HEK293T (cell line): ENCODE results near the gene SORT1.

Source experiments
- BHLHE40 ChIP-seq: fragments of 450-650 bp; IDR thresholded peaks from 2 replicates; pipeline ENCODE4 v1.6.1; 2016; ENCODE audit warnings: mild to moderate bottlenecking, moderate library complexity, borderline replicate concordance
- FOXA1 ChIP-seq: fragments of 450-650 bp; IDR thresholded peaks from 2 replicates; pipeline ENCODE4 v1.6.1; 2016; ENCODE audit warnings: mild to moderate bottlenecking
- FOXM1 ChIP-seq: fragments of 450-650 bp; IDR thresholded peaks from 2 replicates; pipeline ENCODE4 v1.6.1; 2017; ENCODE audit warnings: mild to moderate bottlenecking, borderline replicate concordance
- HDGF ChIP-seq: fragments of 450-650 bp; IDR thresholded peaks from 2 replicates; pipeline ENCODE4 v1.6.1; 2017; ENCODE audit warnings: antibody characterized with exemption, borderline replicate concordance
- SP1 ChIP-seq: fragments of 450-650 bp; IDR thresholded peaks from 2 replicates; pipeline ENCODE4 v1.6.1; 2017

GRCh38 chr1:109354929-109355328, 42.8 kb downstream of the SORT1 start:
- TF ChIP-seq SP1: no peak
- no peak for TF ChIP-seq FOXM1
- no peak for TF ChIP-seq HDGF
- no peak for TF ChIP-seq FOXA1
- TF ChIP-seq BHLHE40: no peak
